SK-N-SH (cell line): Measurements from ENCODE around the gene PRKCI. TPM values are rescaled to one million over a fixed set of nuclear protein-coding genes. Genes with fewer than 3 reads are reported as not detected.
A peak's percentile ranks its signal among the peaks of the same experiment; 100 is the strongest.
"Not testable (repeated sequence)": the region's sequence is repeated elsewhere in the genome, so short reads cannot be mapped to it uniquely, and the experiment has no call there.

Source experiments
- CTCF ChIA-PET: fragments of 300-600, 350-600 bp; formaldehyde crosslinking; extraction: SDS; loops from one replicate; lab custom pipeline; 2021; lab: Yijun Ruan, JAX
- POLR2A ChIA-PET: fragments of 350-600 bp; sonication (Branson Sonifier 250); formaldehyde crosslinking; extraction: SDS; loops from one replicate; lab custom pipeline; 2020; ENCODE audit warnings: antibody characterized with exemption, inconsistent platforms; lab: Yijun Ruan, JAX
- DNase-seq: peaks from one replicate; pipeline ENCODE4 v3.0.0; 2012
- H2AFZ ChIP-seq: fragments of 200-600 bp; sonication (generic); 2 replicates; pipeline ENCODE4 v1.8.1; 2016; ENCODE audit warnings: antibody characterized with exemption, mild to moderate bottlenecking, low read depth
- H3F3A ChIP-seq: fragments of 200-600 bp; sonication (generic); replicated peaks from 2 replicates; pipeline ENCODE3; 2016; ENCODE audit warnings: antibody characterized with exemption, mild to moderate bottlenecking; ENCODE audit not compliant: insufficient read depth
- H3K27ac ChIP-seq, 2 experiments: fragments of 200-500 bp in 1 of 2; fragments of 200-600 bp in 1 of 2; sonication (Bioruptor generic) in 1 of 2; sonication (generic), shearing (Covaris generic) in 1 of 2; 2 replicates each; pipeline versions ENCODE4 v1.5.1 to v1.6.1; 2014 to 2016; ENCODE audit warnings: low read depth in 2 of 2, inconsistent platforms in 1 of 2, low read length in 1 of 2, mild to moderate bottlenecking in 1 of 2, mixed read lengths in 1 of 2
- H3K27me3 ChIP-seq: fragments of 200-600 bp; sonication (generic), shearing (Covaris generic); 2 replicates; pipeline ENCODE4 v1.6.1; 2016; ENCODE audit warnings: mixed run types; ENCODE audit not compliant: insufficient read depth
- H3K36me3 ChIP-seq, 2 experiments: fragments of 200-500 bp in 1 of 2; fragments of 200-600 bp in 1 of 2; sonication (Bioruptor generic) in 1 of 2; sonication (generic) in 1 of 2; replicated peaks in 1 of 2; 2 replicates each; pipeline versions ENCODE3 to v1.5.1; 2014 to 2016; ENCODE audit warnings: low read length in 1 of 2, mild to moderate bottlenecking in 1 of 2; ENCODE audit not compliant: insufficient read depth in 2 of 2, control insufficient read depth in 1 of 2
- H3K4me1 ChIP-seq, 2 experiments: fragments of 200-500 bp in 1 of 2; fragments of 200-600 bp in 1 of 2; sonication (Bioruptor generic) in 1 of 2; sonication (generic), shearing (Covaris generic) in 1 of 2; 2 replicates each; pipeline versions ENCODE4 v1.5.1 to v1.6.1; 2014 to 2016; ENCODE audit warnings: low read depth in 1 of 2, low read length in 1 of 2, mixed run types in 1 of 2; ENCODE audit not compliant: insufficient read depth in 2 of 2, control insufficient read depth in 1 of 2
- H3K4me2 ChIP-seq: fragments of 200-600 bp; sonication (generic), shearing (Covaris generic); 2 replicates; pipeline ENCODE4 v1.6.1; 2017; ENCODE audit warnings: mixed run types
- H3K4me3 ChIP-seq, 2 experiments: fragments of 200-500 bp in 1 of 2; fragments of 200-600 bp in 1 of 2; sonication (Bioruptor generic) in 1 of 2; sonication (generic), shearing (Covaris generic) in 1 of 2; 2 replicates each; pipeline versions ENCODE4 v1.5.1 to v1.8.1; 2014 to 2016; ENCODE audit warnings: low read depth in 2 of 2, inconsistent platforms in 1 of 2, low read length in 1 of 2, mild to moderate bottlenecking in 1 of 2, mixed read lengths in 1 of 2, moderate library complexity in 1 of 2
- H3K79me2 ChIP-seq: fragments of 200-600 bp; sonication (generic); 2 replicates; pipeline ENCODE4 v1.8.1; 2017; ENCODE audit warnings: mild to moderate bottlenecking; ENCODE audit not compliant: insufficient read depth
- H3K9ac ChIP-seq: fragments of 200-600 bp; sonication (generic); 2 replicates; pipeline ENCODE4 v1.6.1; 2017; ENCODE audit warnings: mixed run types
- H3K9me2 ChIP-seq: fragments of 200-600 bp; sonication (generic); 2 replicates; pipeline ENCODE4 v1.6.1; 2017; ENCODE audit warnings: mixed run types
- H3K9me3 ChIP-seq: fragments of 200-600 bp; sonication (generic); 2 replicates; pipeline ENCODE4 v1.6.1; 2017; ENCODE audit warnings: mixed run types, mild to moderate bottlenecking, moderate library complexity
- H4K20me1 ChIP-seq: fragments of 200-600 bp; sonication (generic); 2 replicates; pipeline ENCODE4 v1.6.1; 2017; ENCODE audit warnings: mild to moderate bottlenecking, mixed run types; ENCODE audit not compliant: insufficient read depth
- EP300 ChIP-seq, 2 experiments: IDR thresholded peaks; 2 replicates each; pipeline versions ENCODE4 v1.4.0 to v1.6.1; 2012; ENCODE audit warnings: borderline replicate concordance in 1 of 2, low read depth in 1 of 2, low read length in 1 of 2
- EZH2phosphoT487 ChIP-seq: fragments of 200-600 bp; sonication (generic); IDR thresholded peaks from 2 replicates; pipeline ENCODE4 v1.6.1; 2017; ENCODE audit warnings: low read depth, mixed run types, mild to moderate bottlenecking, antibody characterized with exemption, moderate library complexity, borderline replicate concordance
- FOSL2 ChIP-seq: IDR thresholded peaks from 2 replicates; pipeline ENCODE4 v1.4.0; 2012; ENCODE audit warnings: low read depth, mild to moderate bottlenecking, moderate library complexity, borderline replicate concordance
- FOXJ3 ChIP-seq: sonication (generic); formaldehyde crosslinking; IDR thresholded peaks from 2 replicates; pipeline ENCODE4 v1.5.1; 2020; ENCODE audit warnings: mild to moderate bottlenecking, missing genetic modification reagents
- FOXM1 ChIP-seq: IDR thresholded peaks from 2 replicates; pipeline ENCODE4 v1.4.0; 2012; ENCODE audit warnings: low read depth, mild to moderate bottlenecking
- GATA2 ChIP-seq: sonication (generic); formaldehyde crosslinking; IDR thresholded peaks from 2 replicates; pipeline ENCODE4 v1.5.0; 2020; ENCODE audit warnings: mild to moderate bottlenecking, missing genetic modification reagents
- MEF2A ChIP-seq: IDR thresholded peaks from 2 replicates; pipeline ENCODE4 v1.4.0; 2012; ENCODE audit warnings: low read depth, borderline replicate concordance
- MXI1 ChIP-seq: IDR thresholded peaks from 2 replicates; pipeline ENCODE4 v1.6.1; 2012; ENCODE audit warnings: mild to moderate bottlenecking, low read depth, low read length, improper control_type of control experiment
- RXRA ChIP-seq: IDR thresholded peaks from 2 replicates; pipeline ENCODE4 v1.4.0; 2012; ENCODE audit warnings: low read depth, mild to moderate bottlenecking, borderline replicate concordance
- TAF1 ChIP-seq: IDR thresholded peaks from 2 replicates; pipeline ENCODE4 v1.6.1; 2012; ENCODE audit warnings: low read depth, mild to moderate bottlenecking, low read length, moderate library complexity, borderline replicate concordance
- TEAD4 ChIP-seq: IDR thresholded peaks from 2 replicates; pipeline ENCODE4 v1.4.0; 2012; ENCODE audit warnings: mild to moderate bottlenecking, borderline replicate concordance; ENCODE audit not compliant: insufficient read depth
- WGBS: methylation state at CpG from one replicate; pipeline ENCODE4 v1.1.6; 2017; ENCODE audit warnings: low lambda C conversion rate; 5-methylcytosine and 5-hydroxymethylcytosine counted together
- polyA plus RNA-seq, 3 experiments: library from polyadenylated mRNA; depleted of rRNA; stranded (reverse); fragments of >200 nt; gene quantifications; 2 replicates each; pipeline ENCODE4 v1.2.3, GENCODE V29; 2012
- TF ChIP-seq, protein P1 (sequence below): IDR thresholded peaks from 2 replicates; pipeline ENCODE4 v1.4.0; 2012; ENCODE audit warnings: low read depth
- TF ChIP-seq, protein P2 (sequence below): IDR thresholded peaks from 2 replicates; pipeline ENCODE4 v1.4.0; 2012; ENCODE audit warnings: low read depth, borderline replicate concordance
- TF ChIP-seq, protein P3 (sequence below): fragments of 200-600 bp; sonication (generic); IDR thresholded peaks from 2 replicates; pipeline ENCODE4 v1.6.1; 2017; ENCODE audit warnings: antibody characterized with exemption, mild to moderate bottlenecking, moderate library complexity

The PRKCI gene
- polyA plus RNA-seq, 1 of the 3 experiments (the other 2 are of a cell fraction), result 10.1 TPM

DNA sequence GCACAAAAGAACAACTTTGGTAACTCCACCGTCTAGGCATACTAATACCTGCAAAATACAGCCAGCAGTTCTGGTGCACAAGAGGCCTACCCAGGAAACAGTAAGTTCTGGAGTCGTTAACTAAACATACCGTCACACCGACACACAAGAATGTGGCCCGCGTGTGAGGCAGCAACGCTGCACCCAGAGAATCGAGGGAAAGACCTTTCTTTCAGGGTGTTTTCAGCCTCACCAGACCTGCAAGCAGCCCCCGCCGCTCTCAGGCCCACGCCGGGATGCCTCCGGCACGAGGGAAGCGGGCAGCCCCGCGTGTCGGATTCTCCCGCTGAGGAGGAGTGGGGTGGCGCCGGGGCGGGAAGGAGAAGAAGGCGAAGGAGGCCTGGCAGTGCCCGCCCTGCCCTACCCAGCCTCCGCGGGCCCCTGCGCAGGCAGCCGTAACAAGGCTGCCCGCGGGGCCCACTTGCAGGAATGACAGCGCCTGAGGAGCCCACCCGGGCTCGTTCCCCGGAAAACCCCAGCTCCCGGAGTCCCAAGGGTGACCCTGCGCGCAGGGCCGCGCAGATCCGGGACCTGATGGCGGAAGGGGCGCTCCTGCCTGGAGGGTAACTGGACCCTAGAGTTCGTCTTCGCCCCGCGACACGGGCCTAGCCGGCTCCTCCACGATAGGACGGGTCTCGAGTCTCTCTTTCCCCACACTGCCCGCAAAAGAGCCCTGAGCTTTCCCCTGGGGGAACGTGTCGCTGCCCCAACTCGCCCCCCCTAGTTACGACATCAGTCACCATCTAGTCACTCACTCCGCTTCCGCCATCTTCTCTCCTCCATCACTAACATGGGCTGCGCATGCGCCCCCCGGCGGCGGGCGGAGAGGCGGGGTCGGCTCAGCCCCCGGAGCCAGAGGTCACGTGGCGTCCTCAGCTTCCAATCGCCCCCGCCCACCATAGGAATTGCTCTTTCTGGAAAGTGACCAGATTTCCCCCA, 41.0 kb upstream of the PRKCI start, which contains the start of gene PHC3 (continued):
- TF ChIP-seq, protein P1, sequence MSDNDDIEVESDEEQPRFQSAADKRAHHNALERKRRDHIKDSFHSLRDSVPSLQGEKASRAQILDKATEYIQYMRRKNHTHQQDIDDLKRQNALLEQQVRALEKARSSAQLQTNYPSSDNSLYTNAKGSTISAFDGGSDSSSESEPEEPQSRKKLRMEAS, result peak; percentile 63
- TF ChIP-seq TEAD4 (no peak), MEF2A (no peak)
- TF ChIP-seq, protein P2, sequence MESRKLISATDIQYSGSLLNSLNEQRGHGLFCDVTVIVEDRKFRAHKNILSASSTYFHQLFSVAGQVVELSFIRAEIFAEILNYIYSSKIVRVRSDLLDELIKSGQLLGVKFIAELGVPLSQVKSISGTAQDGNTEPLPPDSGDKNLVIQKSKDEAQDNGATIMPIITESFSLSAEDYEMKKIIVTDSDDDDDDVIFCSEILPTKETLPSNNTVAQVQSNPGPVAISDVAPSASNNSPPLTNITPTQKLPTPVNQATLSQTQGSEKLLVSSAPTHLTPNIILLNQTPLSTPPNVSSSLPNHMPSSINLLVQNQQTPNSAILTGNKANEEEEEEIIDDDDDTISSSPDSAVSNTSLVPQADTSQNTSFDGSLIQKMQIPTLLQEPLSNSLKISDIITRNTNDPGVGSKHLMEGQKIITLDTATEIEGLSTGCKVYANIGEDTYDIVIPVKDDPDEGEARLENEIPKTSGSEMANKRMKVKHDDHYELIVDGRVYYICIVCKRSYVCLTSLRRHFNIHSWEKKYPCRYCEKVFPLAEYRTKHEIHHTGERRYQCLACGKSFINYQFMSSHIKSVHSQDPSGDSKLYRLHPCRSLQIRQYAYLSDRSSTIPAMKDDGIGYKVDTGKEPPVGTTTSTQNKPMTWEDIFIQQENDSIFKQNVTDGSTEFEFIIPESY, result no peak
- TF ChIP-seq, protein P3, sequence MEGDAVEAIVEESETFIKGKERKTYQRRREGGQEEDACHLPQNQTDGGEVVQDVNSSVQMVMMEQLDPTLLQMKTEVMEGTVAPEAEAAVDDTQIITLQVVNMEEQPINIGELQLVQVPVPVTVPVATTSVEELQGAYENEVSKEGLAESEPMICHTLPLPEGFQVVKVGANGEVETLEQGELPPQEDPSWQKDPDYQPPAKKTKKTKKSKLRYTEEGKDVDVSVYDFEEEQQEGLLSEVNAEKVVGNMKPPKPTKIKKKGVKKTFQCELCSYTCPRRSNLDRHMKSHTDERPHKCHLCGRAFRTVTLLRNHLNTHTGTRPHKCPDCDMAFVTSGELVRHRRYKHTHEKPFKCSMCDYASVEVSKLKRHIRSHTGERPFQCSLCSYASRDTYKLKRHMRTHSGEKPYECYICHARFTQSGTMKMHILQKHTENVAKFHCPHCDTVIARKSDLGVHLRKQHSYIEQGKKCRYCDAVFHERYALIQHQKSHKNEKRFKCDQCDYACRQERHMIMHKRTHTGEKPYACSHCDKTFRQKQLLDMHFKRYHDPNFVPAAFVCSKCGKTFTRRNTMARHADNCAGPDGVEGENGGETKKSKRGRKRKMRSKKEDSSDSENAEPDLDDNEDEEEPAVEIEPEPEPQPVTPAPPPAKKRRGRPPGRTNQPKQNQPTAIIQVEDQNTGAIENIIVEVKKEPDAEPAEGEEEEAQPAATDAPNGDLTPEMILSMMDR, result no peak

DNA sequence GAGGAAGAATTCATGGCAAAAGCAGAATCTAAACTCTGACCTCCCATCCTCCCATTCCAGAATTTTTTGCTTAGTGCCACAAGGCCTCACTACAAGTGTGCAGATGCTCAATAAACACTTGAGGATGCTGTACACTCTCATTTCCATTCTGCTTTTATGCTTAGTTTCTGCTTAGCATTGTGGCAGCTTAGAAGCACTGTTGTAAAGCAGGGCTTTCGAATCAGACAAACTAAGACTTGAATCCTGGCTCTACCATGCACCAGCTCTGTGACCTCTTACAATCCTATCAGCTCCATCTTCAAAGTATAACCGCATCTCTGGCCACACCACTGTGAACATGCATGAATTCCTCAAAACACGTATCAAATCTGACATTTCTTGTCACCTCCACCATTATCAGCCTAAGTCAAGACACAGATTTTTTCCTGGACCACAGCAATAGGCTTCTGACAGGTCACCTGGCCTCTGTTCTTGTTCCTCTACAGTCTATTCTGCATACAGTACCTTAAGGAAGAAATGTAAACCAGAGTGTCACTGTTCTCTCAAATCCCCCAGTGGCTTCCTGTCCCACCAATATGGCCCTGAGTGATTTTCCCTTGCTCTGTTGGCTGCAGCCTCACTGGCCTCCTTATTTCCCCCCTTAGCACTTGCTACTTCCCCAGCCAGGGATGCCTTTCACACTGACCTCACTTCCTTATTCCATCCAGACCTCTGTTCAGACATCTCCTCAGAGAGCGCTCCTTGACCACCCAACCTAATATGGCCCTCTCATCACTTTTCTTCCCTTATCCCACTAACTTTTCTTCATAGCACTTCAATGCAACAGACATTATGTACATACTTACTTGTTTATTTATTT, 32.6 kb upstream of the PRKCI start:
- H3K4me2 ChIP-seq, result peak overlapping the region; percentile 47
- DNase-seq, result no peak
- CTCF ChIA-PET, result interaction anchor here (0.9 to 1.7 kb wide), 6 partner anchors 8 to 659 kb away, joined by 3 to 9 read pairs (median 4); partner anchors contain the start of gene PHC3
- POLR2A ChIA-PET, result no interaction called here
- H3F3A ChIP-seq, result no peaks in the 10 kb centered on the region
- H3K9me3 ChIP-seq, result no peaks in the 10 kb centered on the region
- H3K27me3 ChIP-seq, result no peaks in the 10 kb centered on the region
- H3K36me3 ChIP-seq, result no peaks in the 10 kb centered on the region
- WGBS, result 89% methylated on average over 4 of the region's 4 CpGs
- TF ChIP-seq MXI1, result no peak
- TF ChIP-seq, protein P1, result no peak
- no peak for TF ChIP-seq RXRA
- TF ChIP-seq FOXJ3 (CRISPR knock-in tag), result no peak
- TF ChIP-seq EZH2phosphoT487, result no peak
- TF ChIP-seq FOSL2, result no peak
- TF ChIP-seq TEAD4, result no peak
- TF ChIP-seq FOXM1, result no peak
- no peak for TF ChIP-seq GATA2 (CRISPR knock-in tag)
- TF ChIP-seq EP300 (IDR thresholded peaks at IDR 0.05; ENCODE audit: borderline replicate concordance in 1 of 2, low read depth in 1 of 2, low read length in 1 of 2), result no peak
- no peak for TF ChIP-seq TAF1
- TF ChIP-seq, protein P3, result no peak
- no peaks in the 10 kb centered on the region for H3K4me1 ChIP-seq
- peak overlapping the region in 1 of 2 experiments; percentile 22; a peak in 1 of 4 replicates for H3K4me3 ChIP-seq
- H2AFZ ChIP-seq, result peak overlapping the region; percentile 47; the same call in 1 of the 2 replicates
- H3K79me2 ChIP-seq, result no peaks in the 10 kb centered on the region
- no peaks in the 10 kb centered on the region for H3K9me2 ChIP-seq
- H4K20me1 ChIP-seq, result no peaks in the 10 kb centered on the region
- H3K27ac ChIP-seq, result no peak overlapping the region
- no peak overlapping the region for H3K9ac ChIP-seq

DNA sequence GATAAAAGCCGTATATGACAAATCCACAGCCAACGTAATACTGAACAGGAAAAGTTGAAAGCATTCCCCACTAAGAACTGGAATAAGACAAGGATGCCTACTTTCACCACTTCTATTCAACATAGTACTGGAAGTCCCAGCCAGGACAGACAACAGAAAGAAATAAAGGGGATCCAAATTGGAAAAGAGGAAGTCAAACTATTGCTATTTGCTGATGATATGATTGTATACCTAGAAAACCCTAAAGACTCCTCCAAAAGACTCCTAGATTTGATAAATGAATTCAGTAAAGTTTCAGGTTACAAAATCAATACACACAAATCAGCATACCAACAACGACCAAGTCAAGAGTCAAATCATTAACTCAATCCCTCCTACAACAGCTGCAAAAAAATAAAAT, 26.5 kb upstream of the PRKCI start:
- H3F3A ChIP-seq, H3K36me3 ChIP-seq, POLR2A ChIA-PET, DNase-seq, H3K4me1 ChIP-seq, H2AFZ ChIP-seq, H3K4me2 ChIP-seq, H3K9me3 ChIP-seq, H3K9me2 ChIP-seq, H3K27me3 ChIP-seq, H3K27ac ChIP-seq, H3K4me3 ChIP-seq, CTCF ChIA-PET, H3K9ac ChIP-seq, H3K79me2 ChIP-seq, H4K20me1 ChIP-seq: not testable (repeated sequence)
- 90% methylated on average over 3 of the region's 3 CpGs for WGBS
